ENCODE measurements around the gene EBPL. TPM values are rescaled to one million over a fixed set of nuclear protein-coding genes. Genes with fewer than 3 reads are reported as not detected.
A peak's percentile ranks its signal among the peaks of the same experiment; 100 is the strongest.

EBPL gene
- total RNA-seq, 2 donors from 2014 or later: 30.7 to 72.1 TPM

DNA sequence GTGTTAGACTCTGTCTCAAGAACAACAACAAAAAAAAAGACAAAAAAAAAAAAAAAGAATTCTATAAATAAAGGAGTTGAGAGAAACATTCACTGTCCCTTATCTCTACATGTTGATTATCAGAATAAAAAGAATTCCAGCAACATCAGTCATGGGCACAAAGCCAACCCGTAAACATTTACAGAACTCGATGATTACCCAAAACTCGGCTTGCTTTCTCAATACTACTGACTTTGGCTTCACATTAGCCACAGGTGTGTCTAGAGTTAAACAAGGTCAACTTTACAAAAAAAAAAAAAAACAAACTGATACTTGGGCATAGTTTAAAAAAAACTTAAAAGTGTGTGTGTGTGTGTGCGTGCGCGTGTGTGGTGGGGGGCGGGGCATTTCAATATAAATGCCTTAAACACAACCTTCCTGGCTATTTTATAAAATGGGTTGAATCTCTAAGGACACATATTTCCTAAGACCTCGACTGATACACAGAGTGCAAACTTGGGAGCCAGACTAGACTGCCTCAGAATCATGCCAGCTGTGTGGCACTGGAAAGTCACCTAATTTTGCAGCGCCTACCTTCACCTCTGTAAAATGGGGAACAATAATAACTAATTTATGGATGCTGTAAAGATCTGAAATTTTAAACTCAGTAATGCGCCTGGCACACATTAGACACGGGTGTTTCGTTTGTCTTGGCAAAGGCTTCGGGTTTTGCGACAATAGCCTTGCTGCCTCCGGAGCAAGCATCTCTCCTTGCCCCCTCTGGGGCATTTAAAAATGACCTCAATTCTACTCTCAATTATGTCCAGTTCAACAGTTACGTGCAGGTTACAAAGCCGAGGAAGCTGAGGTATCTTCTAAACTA is 922 bp downstream of the EBPL start:
- Histone ChIP-seq H3K27ac (peak overlapping the region; percentile 88 to 92 (median 90)), H3K4me1 (peaks cover 17% of the 10 kb centered on the region), H3K27me3 (no peaks in the 10 kb centered on the region), H3K9me3 (no peaks in the 10 kb centered on the region), H3K4me3 (peak overlapping the region; percentile 34 to 63), H3K36me3 (replicated peaks in 1 of 2; ENCODE audit: insufficient read depth in 1 of 2, low read depth in 2 of 2) (peaks cover 0 to 2% of the 10 kb centered on the region in 2 donors)
- TF ChIP-seq, protein P1, sequence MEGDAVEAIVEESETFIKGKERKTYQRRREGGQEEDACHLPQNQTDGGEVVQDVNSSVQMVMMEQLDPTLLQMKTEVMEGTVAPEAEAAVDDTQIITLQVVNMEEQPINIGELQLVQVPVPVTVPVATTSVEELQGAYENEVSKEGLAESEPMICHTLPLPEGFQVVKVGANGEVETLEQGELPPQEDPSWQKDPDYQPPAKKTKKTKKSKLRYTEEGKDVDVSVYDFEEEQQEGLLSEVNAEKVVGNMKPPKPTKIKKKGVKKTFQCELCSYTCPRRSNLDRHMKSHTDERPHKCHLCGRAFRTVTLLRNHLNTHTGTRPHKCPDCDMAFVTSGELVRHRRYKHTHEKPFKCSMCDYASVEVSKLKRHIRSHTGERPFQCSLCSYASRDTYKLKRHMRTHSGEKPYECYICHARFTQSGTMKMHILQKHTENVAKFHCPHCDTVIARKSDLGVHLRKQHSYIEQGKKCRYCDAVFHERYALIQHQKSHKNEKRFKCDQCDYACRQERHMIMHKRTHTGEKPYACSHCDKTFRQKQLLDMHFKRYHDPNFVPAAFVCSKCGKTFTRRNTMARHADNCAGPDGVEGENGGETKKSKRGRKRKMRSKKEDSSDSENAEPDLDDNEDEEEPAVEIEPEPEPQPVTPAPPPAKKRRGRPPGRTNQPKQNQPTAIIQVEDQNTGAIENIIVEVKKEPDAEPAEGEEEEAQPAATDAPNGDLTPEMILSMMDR (IDR thresholded peaks at IDR 0.05): no peak
- peak in 1 of 3 donors; percentile 12 for TF ChIP-seq POLR2A (IDR thresholded peaks at IDR 0.05)
- DNase-seq (peak; percentile 65 to 82 (median 68)), ATAC-seq (peak; percentile 58)
- 3 to 4% methylated on average over 15 to 17 of the region's 17 CpGs for WGBS, 2 donors
- intact Hi-C loops (cut with DNase I): no loop called here

DNA sequence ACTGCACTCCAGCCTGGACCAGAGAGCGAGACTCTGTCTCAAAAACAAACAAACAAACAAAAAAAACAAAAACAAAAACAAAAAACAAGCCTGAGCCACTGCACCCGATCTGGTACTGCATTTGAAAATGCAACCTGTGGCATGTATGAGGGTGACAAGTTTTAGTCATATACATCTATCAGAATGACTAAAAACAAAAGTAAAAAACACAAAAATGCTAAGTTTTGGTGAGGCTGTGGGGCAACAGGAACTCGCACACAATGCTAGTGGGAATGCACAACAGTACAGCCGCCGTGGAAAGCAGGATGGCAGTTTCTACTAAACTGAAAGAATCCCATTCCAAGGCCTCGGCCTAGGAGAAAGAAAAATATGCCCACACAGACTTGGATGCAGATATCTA is 7.8 kb downstream of the EBPL start:
- Histone ChIP-seq H3K9me3 (no peaks in the 10 kb centered on the region), H3K27me3 (no peaks in the 10 kb centered on the region), H3K27ac (no peak overlapping the region), H3K4me1 (no peaks in the 10 kb centered on the region), H3K36me3 (replicated peaks in 1 of 2; ENCODE audit: insufficient read depth in 1 of 2, low read depth in 2 of 2) (peaks cover 0 to 2% of the 10 kb centered on the region in 2 donors), H3K4me3 (no peak overlapping the region)
- intact Hi-C loops (cut with DNase I): no loop called here
- no peak for DNase-seq
- no peak for ATAC-seq
- WGBS, 2 donors: 81 to 84% methylated on average over 6 of the region's 6 CpGs
- TF ChIP-seq, protein P1 (IDR thresholded peaks at IDR 0.05): no peak
- TF ChIP-seq POLR2A (IDR thresholded peaks at IDR 0.05): no peak

DNA sequence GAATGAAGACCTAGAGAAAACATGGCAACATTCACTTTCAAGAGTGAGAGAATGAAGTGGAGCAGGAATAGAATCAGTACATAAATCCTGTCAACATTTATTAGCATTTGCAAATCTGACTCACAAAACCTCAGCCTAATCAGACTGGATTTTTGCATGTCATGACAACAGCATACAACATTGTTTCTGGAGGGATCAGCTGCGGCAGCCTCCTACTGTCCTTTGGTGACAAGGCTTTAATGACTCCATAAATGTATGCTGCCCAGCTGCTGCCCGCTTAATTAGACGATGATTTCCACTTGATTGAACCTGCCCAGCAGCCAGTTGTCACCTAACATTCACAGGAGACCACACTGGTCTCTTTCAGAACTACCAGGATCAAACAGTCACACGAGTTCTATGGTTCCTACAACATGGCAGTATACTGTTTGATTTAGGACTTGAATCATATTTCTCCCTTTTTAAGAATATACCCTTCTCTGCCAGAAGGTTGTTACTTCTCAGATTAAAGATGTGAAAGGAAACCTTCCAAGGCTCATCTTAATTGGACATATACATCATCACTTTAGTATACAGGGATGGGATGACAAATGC is 9.3 kb downstream of the EBPL start:
- TF ChIP-seq, protein P1 (IDR thresholded peaks at IDR 0.05): no peak
- TF ChIP-seq POLR2A (IDR thresholded peaks at IDR 0.05): no peak
- Histone ChIP-seq H3K4me3 (no peak overlapping the region), H3K27ac (no peak overlapping the region), H3K27me3 (no peaks in the 10 kb centered on the region), H3K9me3 (no peaks in the 10 kb centered on the region), H3K4me1 (no peaks in the 10 kb centered on the region), H3K36me3 (replicated peaks in 1 of 2; ENCODE audit: insufficient read depth in 1 of 2, low read depth in 2 of 2) (peaks cover 0 to 2% of the 10 kb centered on the region in 2 donors)
- no peak for DNase-seq
- intact Hi-C loops (cut with DNase I): no loop called here
- 84 to 87% methylated on average over 4 of the region's 4 CpGs for WGBS, 2 donors
- ATAC-seq: no peak

DNA sequence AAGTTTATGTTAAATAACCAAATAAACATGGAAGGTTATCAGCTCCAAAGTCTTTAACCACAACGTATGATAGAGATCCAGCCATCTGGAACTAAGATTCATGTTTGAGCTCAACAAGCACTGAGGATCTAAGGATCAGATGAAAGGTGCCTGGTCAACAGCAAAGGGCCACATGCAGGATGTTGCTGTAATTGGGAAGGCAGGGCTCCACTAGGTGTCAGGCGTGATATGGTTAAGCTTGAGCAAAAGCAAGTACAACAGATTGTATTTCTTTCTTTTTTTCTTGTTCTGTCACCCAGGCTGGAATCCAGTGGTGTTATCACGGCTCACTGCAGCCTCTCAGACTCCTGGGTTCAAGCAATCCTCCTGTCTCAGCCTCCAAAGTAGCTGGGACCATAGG is 12.0 kb downstream of the EBPL start:
- no peaks in the 10 kb centered on the region for H3K36me3 ChIP-seq (replicated peaks in 1 of 2; ENCODE audit: insufficient read depth in 1 of 2, low read depth in 2 of 2)
- WGBS, 2 donors: 61 to 75% methylated on average over 3 of the region's 3 CpGs
- no peak overlapping the region for H3K4me3 ChIP-seq
- no peak for ATAC-seq
- H3K27ac ChIP-seq: no peak overlapping the region
- peak in 2 of 4 donors; percentile 26 to 36 for DNase-seq
- H3K9me3 ChIP-seq: no peaks in the 10 kb centered on the region
- no peak for TF ChIP-seq POLR2A (IDR thresholded peaks at IDR 0.05)
- TF ChIP-seq, protein P1 (IDR thresholded peaks at IDR 0.05): peak in 1 of 7 experiments; percentile 18
- intact Hi-C loops (cut with DNase I): no loop called here
- H3K4me1 ChIP-seq: no peaks in the 10 kb centered on the region
- H3K27me3 ChIP-seq: no peaks in the 10 kb centered on the region
